ENCODE results near the gene MED4. TPM values are rescaled to one million over a fixed set of nuclear protein-coding genes. Genes with fewer than 3 reads are reported as not detected.

The MED4 gene
- total and polyA plus RNA-seq, 2 donors (not counting 1 experiment from before 2014, with no cell fraction given), result 15.4 to 50.1 TPM

DNA sequence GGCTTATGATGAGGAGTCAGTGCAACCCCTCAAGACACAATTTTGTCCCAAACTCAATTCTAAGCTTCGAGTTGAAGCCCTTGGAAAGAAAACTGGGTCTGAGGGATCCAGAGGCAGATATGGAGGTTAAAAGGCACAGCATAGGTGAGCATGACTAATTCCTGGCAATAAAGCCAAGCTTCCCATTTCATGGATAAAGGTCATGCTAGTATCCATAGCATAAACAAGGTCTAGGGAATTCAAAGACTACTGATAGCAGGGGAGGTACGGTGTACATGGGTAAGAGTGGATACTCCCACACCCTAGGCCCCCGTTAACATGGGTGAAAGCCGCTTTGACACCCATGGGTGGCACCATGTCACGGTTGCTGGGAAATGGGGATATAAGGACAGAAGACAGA is 24.0 kb downstream of the MED4 start:
- Histone ChIP-seq H3K79me2 (ENCODE audit: control insufficient read depth, insufficient read depth, low read length) (peaks cover 5% of the 10 kb centered on the region), H3K9ac (ENCODE audit: low read length) (no peak overlapping the region), H4K20me1 (ENCODE audit: control insufficient read depth, insufficient read depth, low read length, poor library complexity, severe bottlenecking) (no peaks in the 10 kb centered on the region), H3K9me3 (ENCODE audit: control extremely low read depth in 1 of 3, control insufficient read depth in 2 of 3, insufficient read depth in 1 of 3, low read length in 2 of 3) (peaks cover 12 to 24% (median 22%) of the 10 kb centered on the region in 3 donors), H3K36me3 (replicated peaks in 1 of 2; ENCODE audit: control extremely low read depth in 1 of 2, control insufficient read depth in 1 of 2, extremely low read depth in 1 of 2, insufficient read depth in 2 of 2, low read length in 1 of 2) (peaks cover 33 to 68% of the 10 kb centered on the region in 2 experiments), H3K27ac (ENCODE audit: low read length in 2 of 2) (no peak overlapping the region), H3K4me2 (replicated peaks; ENCODE audit: low read depth, low read length, poor library complexity, severe bottlenecking) (no peak overlapping the region), H3K4me3 (ENCODE audit: control extremely low read depth in 1 of 5, extremely low read depth in 1 of 5, insufficient read depth in 1 of 5, low read depth in 2 of 5, low read length in 4 of 5) (no peak overlapping the region), H3K4me1 (ENCODE audit: control insufficient read depth in 2 of 2, insufficient read depth in 2 of 2, low read length in 2 of 2) (no peaks in the 10 kb centered on the region), H3K27me3 (replicated peaks in 1 of 4; ENCODE audit: control extremely low read depth in 1 of 4, control insufficient read depth in 3 of 4, insufficient read depth in 4 of 4, low read length in 3 of 4) (no peaks in the 10 kb centered on the region), H2AFZ (ENCODE audit: insufficient read depth, low read depth, low read length, poor library complexity, severe bottlenecking) (no peak overlapping the region)
- no peak overlapping the region for H3K4me3 Mint-ChIP-seq
- no peak for TF ChIP-seq CTCF (IDR thresholded peaks at IDR 0.05)
- TF ChIP-seq EZH2 (IDR thresholded peaks at IDR 0.05; ENCODE audit: borderline replicate concordance, insufficient read depth, low read depth, low read length, poor library complexity, severe bottlenecking), result no peak
- H3K27ac Mint-ChIP-seq, result no peak overlapping the region
- peaks cover 2% of the 10 kb centered on the region for H3K9me3 Mint-ChIP-seq (ENCODE audit: insufficient read depth)
- no peaks in the 10 kb centered on the region for H3K4me1 Mint-ChIP-seq
- intact Hi-C loops (cut with micrococcal nuclease), result no loop called here
- no peaks in the 10 kb centered on the region for H3K27me3 Mint-ChIP-seq
- ATAC-seq (ENCODE audit: low read depth) (no peak), DNase-seq (no peak)
- ChIA-PET CTCF (interaction anchor here (2.0 kb wide), 1 partner anchor 8 kb away, joined by 5 read pairs; no protein-coding TSS in a partner anchor), POLR2A (no interaction called here)
- no CpG with 5 or more reads among the region's 5 CpGs for WGBS (ENCODE audit: insufficient coverage)

- Histone ChIP-seq H3K79me2 (ENCODE audit: control insufficient read depth, insufficient read depth, low read length) (peaks cover 5% of the 10 kb centered on the region), H3K4me3 (ENCODE audit: control extremely low read depth in 1 of 5, extremely low read depth in 1 of 5, insufficient read depth in 1 of 5, low read depth in 2 of 5, low read length in 4 of 5) (no peak overlapping the region), H3K27ac (ENCODE audit: low read length in 2 of 2) (no peak overlapping the region), H3K9ac (ENCODE audit: low read length) (no peak overlapping the region), H3K27me3 (replicated peaks in 1 of 4; ENCODE audit: control extremely low read depth in 1 of 4, control insufficient read depth in 3 of 4, insufficient read depth in 4 of 4, low read length in 3 of 4) (no peaks in the 10 kb centered on the region), H3K36me3 (replicated peaks in 1 of 2; ENCODE audit: control extremely low read depth in 1 of 2, control insufficient read depth in 1 of 2, extremely low read depth in 1 of 2, insufficient read depth in 2 of 2, low read length in 1 of 2) (peaks cover 27 to 57% of the 10 kb centered on the region in 2 experiments), H2AFZ (ENCODE audit: insufficient read depth, low read depth, low read length, poor library complexity, severe bottlenecking) (no peak overlapping the region), H3K9me3 (ENCODE audit: control extremely low read depth in 1 of 3, control insufficient read depth in 2 of 3, insufficient read depth in 1 of 3, low read length in 2 of 3) (peaks cover 12 to 25% (median 24%) of the 10 kb centered on the region in 3 donors), H3K4me1 (ENCODE audit: control insufficient read depth in 2 of 2, insufficient read depth in 2 of 2, low read length in 2 of 2) (no peaks in the 10 kb centered on the region), H3K4me2 (replicated peaks; ENCODE audit: low read depth, low read length, poor library complexity, severe bottlenecking) (no peak overlapping the region), H4K20me1 (ENCODE audit: control insufficient read depth, insufficient read depth, low read length, poor library complexity, severe bottlenecking) (no peaks in the 10 kb centered on the region)
- no CpG with 5 or more reads among the region's 1 CpG for WGBS (ENCODE audit: insufficient coverage)
- Mint-ChIP-seq H3K4me3 (no peak overlapping the region), H3K27me3 (no peaks in the 10 kb centered on the region), H3K27ac (no peak overlapping the region), H3K4me1 (no peaks in the 10 kb centered on the region), H3K9me3 (ENCODE audit: insufficient read depth) (peaks cover 2% of the 10 kb centered on the region)
- CTCF ChIA-PET, result interaction anchor here (1.1 to 2.0 kb wide), 2 partner anchors 9 to 25 kb away, joined by 4 to 5 read pairs; partner anchors contain the start of gene MED4
- DNase-seq (no peak), ATAC-seq (ENCODE audit: low read depth) (no peak)
- TF ChIP-seq EZH2 (IDR thresholded peaks at IDR 0.05; ENCODE audit: borderline replicate concordance, insufficient read depth, low read depth, low read length, poor library complexity, severe bottlenecking) (no peak), CTCF (IDR thresholded peaks at IDR 0.05) (no peak)
- POLR2A ChIA-PET, result no interaction called here
- intact Hi-C loops (cut with micrococcal nuclease), result no loop called here
Observed at GRCh38 chr13:48069573-48069972, 25.3 kb downstream of the MED4 start.
